IMR-90 (cell line): ENCODE results near the gene RAB20. TPM values are rescaled to one million over a fixed set of nuclear protein-coding genes. Genes with fewer than 3 reads are reported as not detected.

ENCODE experiments used
- ATAC-seq: fragments of 200-7000 bp; cut with Tn5 transposase; 2 replicates; pipeline ENCODE4 v1.9.1; 2020; ENCODE audit warnings: low read depth, mild to moderate bottlenecking, moderate library complexity
- BruUV-seq: library from RNA; stranded (reverse); fragments of 400-500 nt; replicated peaks from 2 replicates; lab custom pipeline; 2021; lab: Mats Ljungman, UMichigan
- CTCF ChIA-PET: fragments of 300-600 bp; formaldehyde crosslinking; extraction: SDS; loops from one replicate; lab custom pipeline; 2021; ENCODE audit warnings: antibody characterized with exemption; lab: Yijun Ruan, JAX
- POLR2A ChIA-PET: fragments of 300-600 bp; sonication (Branson Sonifier 250); formaldehyde crosslinking; loops from one replicate; lab custom pipeline; 2022; ENCODE audit warnings: antibody characterized with exemption; ENCODE audit not compliant: unreplicated experiment; lab: Charles Lee
- DNase-seq: peaks from one replicate; pipeline ENCODE4 v3.0.0; 2013
- H2AFZ ChIP-seq: replicated peaks from 2 replicates; pipeline ENCODE3; 2013; ENCODE audit warnings: low read length, mild to moderate bottlenecking; ENCODE audit not compliant: poor library complexity
- H2AK5ac ChIP-seq: 2 replicates; pipeline ENCODE4 v1.6.1; 2013; ENCODE audit warnings: low read depth, low read length, inconsistent platforms
- H2AK9ac ChIP-seq: replicated peaks from 2 replicates; pipeline ENCODE3; 2013; ENCODE audit warnings: mild to moderate bottlenecking, low read depth, low read length, moderate library complexity; ENCODE audit not compliant: poor library complexity
- H2BK120ac ChIP-seq: 2 replicates; pipeline ENCODE4 v1.6.1; 2013; ENCODE audit warnings: low read depth, low read length, inconsistent platforms
- H2BK15ac ChIP-seq: 3 replicates; pipeline ENCODE4 v1.6.1; 2013; ENCODE audit warnings: low read depth, low read length, inconsistent platforms
- H2BK20ac ChIP-seq: 2 replicates; pipeline ENCODE4 v1.6.1; 2013; ENCODE audit warnings: low read depth, mild to moderate bottlenecking, inconsistent platforms, low read length, moderate library complexity
- H2BK5ac ChIP-seq: 2 replicates; pipeline ENCODE4 v1.6.1; 2013; ENCODE audit warnings: mild to moderate bottlenecking, low read depth, low read length, inconsistent platforms; ENCODE audit not compliant: poor library complexity, severe bottlenecking
- H3K14ac ChIP-seq: replicated peaks from 2 replicates; pipeline ENCODE4 v1.6.1; 2013; ENCODE audit warnings: low read depth, low read length, inconsistent platforms
- H3K18ac ChIP-seq: 2 replicates; pipeline ENCODE4 v1.6.1; 2013; ENCODE audit warnings: low read depth, low read length, control low read depth
- H3K23ac ChIP-seq: 2 replicates; pipeline ENCODE4 v1.6.1; 2013; ENCODE audit warnings: low read depth, low read length, inconsistent platforms
- H3K27ac ChIP-seq: 2 replicates; pipeline ENCODE4 v1.5.1; 2013; ENCODE audit warnings: mild to moderate bottlenecking, control low read depth, low read length; ENCODE audit not compliant: insufficient read depth
- H3K27me3 ChIP-seq: 2 replicates; pipeline ENCODE4 v1.6.1; 2013; ENCODE audit warnings: low read length; ENCODE audit not compliant: control insufficient read depth, insufficient read depth
- H3K36me3 ChIP-seq: 2 replicates; pipeline ENCODE4 v1.6.1; 2013; ENCODE audit warnings: low read length, mixed read lengths; ENCODE audit not compliant: control insufficient read depth, insufficient read depth
- H3K4ac ChIP-seq: 2 replicates; pipeline ENCODE4 v1.6.1; 2013; ENCODE audit warnings: low read depth, low read length, inconsistent platforms
- H3K4me1 ChIP-seq: 2 replicates; pipeline ENCODE4 v1.6.1; 2013; ENCODE audit warnings: low read length, mixed read lengths; ENCODE audit not compliant: control insufficient read depth, insufficient read depth
- H3K4me2 ChIP-seq: 2 replicates; pipeline ENCODE4 v1.6.1; 2013; ENCODE audit warnings: low read depth, mild to moderate bottlenecking, control low read depth, low read length, moderate library complexity
- H3K4me3 ChIP-seq: 2 replicates; pipeline ENCODE4 v1.5.1; 2013; ENCODE audit warnings: low read depth, mild to moderate bottlenecking, control low read depth, low read length, moderate library complexity; ENCODE audit not compliant: insufficient read depth
- H3K56ac ChIP-seq: 2 replicates; pipeline ENCODE4 v1.6.1; 2013; ENCODE audit warnings: low read length, inconsistent platforms; ENCODE audit not compliant: insufficient read depth; ENCODE audit errors: extremely low read depth
- H3K79me1 ChIP-seq, 2 experiments: 2 replicates each; pipeline ENCODE4 v1.6.1; 2013; ENCODE audit warnings: low read length in 2 of 2, inconsistent platforms in 1 of 2, low read depth in 1 of 2
- H3K9ac ChIP-seq: 2 replicates; pipeline ENCODE4 v1.6.1; 2013; ENCODE audit warnings: low read depth, low read length, control low read depth
- H3K9me1 ChIP-seq: 2 replicates; pipeline ENCODE4 v1.6.1; 2013; ENCODE audit warnings: low read length, inconsistent platforms; ENCODE audit not compliant: insufficient read depth
- H3K9me3 ChIP-seq: 2 replicates; pipeline ENCODE4 v1.6.1; 2013; ENCODE audit warnings: low read length; ENCODE audit not compliant: control insufficient read depth, insufficient read depth
- H4K20me1 ChIP-seq: 2 replicates; pipeline ENCODE4 v1.6.1; 2013; ENCODE audit warnings: low read length, inconsistent platforms; ENCODE audit not compliant: insufficient read depth
- H4K5ac ChIP-seq: 2 replicates; pipeline ENCODE4 v1.6.1; 2013; ENCODE audit warnings: mild to moderate bottlenecking, low read depth, low read length, control low read depth
- H4K8ac ChIP-seq, 2 experiments: 2 replicates each; pipeline ENCODE4 v1.6.1; 2013; ENCODE audit warnings: low read depth in 2 of 2, low read length in 2 of 2, control low read depth in 1 of 2, inconsistent platforms in 1 of 2
- H4K91ac ChIP-seq: 2 replicates; pipeline ENCODE4 v1.6.1; 2013; ENCODE audit warnings: low read depth, low read length, inconsistent platforms; ENCODE audit not compliant: insufficient read depth
- BHLHE40 ChIP-seq: fragments of 150-350 bp; IDR thresholded peaks from 2 replicates; pipeline ENCODE4 v1.6.1; 2016; ENCODE audit warnings: mild to moderate bottlenecking, low read depth, low read length
- CEBPB ChIP-seq: IDR thresholded peaks from 2 replicates; pipeline ENCODE4 v1.6.1; 2012; ENCODE audit warnings: low read depth, low read length, improper control_type of control experiment
- CHD1 ChIP-seq: IDR thresholded peaks from 2 replicates; pipeline ENCODE4 v1.6.1; 2012; ENCODE audit warnings: low read depth, low read length, improper control_type of control experiment
- CTCF ChIP-seq: conservative IDR thresholded peaks from 2 replicates; pipeline ENCODE4 v1.5.1; 2012; ENCODE audit warnings: mild to moderate bottlenecking, low read depth, low read length, improper control_type of control experiment
- FOS ChIP-seq: fragments of 150-350 bp; IDR thresholded peaks from 2 replicates; pipeline ENCODE4 v1.6.1; 2016; ENCODE audit warnings: low read depth, low read length
- MAFK ChIP-seq: IDR thresholded peaks from 2 replicates; pipeline ENCODE4 v1.6.1; 2012; ENCODE audit warnings: low read depth, low read length, improper control_type of control experiment
- MAZ ChIP-seq: IDR thresholded peaks from 2 replicates; pipeline ENCODE4 v1.6.1; 2012; ENCODE audit warnings: low read depth, mild to moderate bottlenecking, low read length, improper control_type of control experiment, moderate library complexity, borderline replicate concordance
- MXI1 ChIP-seq: IDR thresholded peaks from 2 replicates; pipeline ENCODE4 v1.6.1; 2012; ENCODE audit warnings: low read depth, mild to moderate bottlenecking, low read length, moderate library complexity, borderline replicate concordance
- NFE2L2 ChIP-seq: fragments of 150-350 bp; IDR thresholded peaks from 2 replicates; pipeline ENCODE4 v1.6.1; 2016; ENCODE audit warnings: low read depth, mild to moderate bottlenecking, low read length
- POLR2A ChIP-seq: IDR thresholded peaks from 2 replicates; pipeline ENCODE4 v1.6.1; 2012; ENCODE audit warnings: mild to moderate bottlenecking, low read depth, low read length
- RAD21 ChIP-seq: IDR thresholded peaks from 2 replicates; pipeline ENCODE4 v1.6.1; 2012; ENCODE audit warnings: low read length, improper control_type of control experiment
- RCOR1 ChIP-seq: IDR thresholded peaks from 2 replicates; pipeline ENCODE4 v1.6.1; 2012; ENCODE audit warnings: mild to moderate bottlenecking, low read length, improper control_type of control experiment; ENCODE audit not compliant: insufficient replicate concordance
- RFX5 ChIP-seq: IDR thresholded peaks from 2 replicates; pipeline ENCODE4 v1.8.0; 2012; ENCODE audit warnings: low read depth, mild to moderate bottlenecking, low read length, moderate library complexity
- SMC3 ChIP-seq: fragments of 150-350 bp; IDR thresholded peaks from 2 replicates; pipeline ENCODE4 v1.6.1; 2016; ENCODE audit warnings: low read depth, mild to moderate bottlenecking, antibody characterized with exemption, low read length, moderate library complexity
- USF2 ChIP-seq: fragments of 150-350 bp; IDR thresholded peaks from 2 replicates; pipeline ENCODE4 v1.6.1; 2017; ENCODE audit warnings: mild to moderate bottlenecking, antibody characterized with exemption, low read length, low read depth
- WGBS, 2 experiments: methylation state at CpG; one replicate each; pipeline versions ENCODE4 v1.1.5 to v1.1.7; 2013; ENCODE audit warnings: missing lambda C conversion rate in 2 of 2; ENCODE audit not compliant: insufficient read length in 1 of 2; ENCODE audit errors: extremely low coverage in 2 of 2; 5-methylcytosine and 5-hydroxymethylcytosine counted together
- dilution Hi-C: fragments of 300-500 bp; cut with HindIII; formaldehyde crosslinking; loops from one replicate; pipeline ENCODE4 v1.14.3; 2018; ENCODE audit warnings: low sequenced_read_pairs; ENCODE audit not compliant: unreplicated experiment
- in situ Hi-C: fragments of 300-500 bp; cut with MboI; formaldehyde crosslinking; loops from 3 replicates; pipeline ENCODE4 v1.14.3; 2019; ENCODE audit warnings: low sequenced_read_pairs, inconsistent platforms, mixed read lengths
- intact Hi-C: fragments of 100-400 bp; cut with micrococcal nuclease; formaldehyde crosslinking; loops from 2 replicates; pipeline ENCODE4 v1.10.0; 2022
- polyA plus RNA-seq, 3 experiments: library from polyadenylated mRNA; depleted of rRNA; stranded (reverse); fragments of >200 nt; gene quantifications; 2 replicates each; pipeline ENCODE4 v1.2.3, GENCODE V29; 2012; ENCODE audit warnings: low replicate concordance in 1 of 3
- total RNA-seq: library from RNA; depleted of rRNA; stranded (reverse); fragments of >200 nt; gene quantifications from 2 replicates; pipeline ENCODE4 v1.2.3, GENCODE V29; 2012
- TF ChIP-seq, protein P1 (sequence below): fragments of 150-350 bp; IDR thresholded peaks from 2 replicates; pipeline ENCODE4 v1.6.1; 2016; ENCODE audit warnings: low read depth, mild to moderate bottlenecking, low read length, moderate library complexity, borderline replicate concordance

RAB20 gene
- total and polyA plus RNA-seq, 2 of the 4 experiments (the other 2 are of a cell fraction) = 3.8 to 5.1 TPM

- H3K36me3 ChIP-seq = no peaks in the 10 kb centered on the region
- H2BK5ac ChIP-seq = no peak overlapping the region
- no CpG with 5 or more reads among the region's 10 CpGs for WGBS, 2 experiments
- no peaks in the 10 kb centered on the region for H4K20me1 ChIP-seq
- TF ChIP-seq CHD1 = no peak
- no peak for TF ChIP-seq POLR2A
- TF ChIP-seq MAFK = no peak
- TF ChIP-seq CEBPB = no peak
- no peak for TF ChIP-seq NFE2L2
- TF ChIP-seq, protein P1, sequence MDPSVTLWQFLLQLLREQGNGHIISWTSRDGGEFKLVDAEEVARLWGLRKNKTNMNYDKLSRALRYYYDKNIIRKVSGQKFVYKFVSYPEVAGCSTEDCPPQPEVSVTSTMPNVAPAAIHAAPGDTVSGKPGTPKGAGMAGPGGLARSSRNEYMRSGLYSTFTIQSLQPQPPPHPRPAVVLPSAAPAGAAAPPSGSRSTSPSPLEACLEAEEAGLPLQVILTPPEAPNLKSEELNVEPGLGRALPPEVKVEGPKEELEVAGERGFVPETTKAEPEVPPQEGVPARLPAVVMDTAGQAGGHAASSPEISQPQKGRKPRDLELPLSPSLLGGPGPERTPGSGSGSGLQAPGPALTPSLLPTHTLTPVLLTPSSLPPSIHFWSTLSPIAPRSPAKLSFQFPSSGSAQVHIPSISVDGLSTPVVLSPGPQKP = no peak
- TF ChIP-seq RAD21 = no peak
- no peak for TF ChIP-seq BHLHE40
- TF ChIP-seq USF2 = no peak
- TF ChIP-seq CTCF = no peak
- TF ChIP-seq FOS = no peak
- TF ChIP-seq MXI1 = no peak
- TF ChIP-seq RFX5 = no peak
- TF ChIP-seq SMC3 = no peak
- TF ChIP-seq RCOR1 = no peak
- no peak for TF ChIP-seq MAZ
- H3K14ac ChIP-seq = no peak overlapping the region
- no peaks in the 10 kb centered on the region for H3K9me1 ChIP-seq
- ATAC-seq = no peak
- H4K5ac ChIP-seq = no peak overlapping the region
- peaks cover 3% of the 10 kb centered on the region; the same call in 1 of the 2 replicates for H3K4me1 ChIP-seq
- in situ Hi-C loops (no loop called here), dilution Hi-C loops (no loop called here), intact Hi-C loops (no loop called here)
- no peak overlapping the region for H4K91ac ChIP-seq
- BruUV-seq = no TSS peak
- no peak overlapping the region for H3K9ac ChIP-seq
- no peak overlapping the region for H3K4me3 ChIP-seq
- H2AK5ac ChIP-seq = no peak overlapping the region
- no peak overlapping the region for H3K56ac ChIP-seq
- no peak overlapping the region for H2BK20ac ChIP-seq
- no peak overlapping the region for H2BK15ac ChIP-seq
- ChIA-PET CTCF (no interaction called here), POLR2A (no interaction called here)
- H3K23ac ChIP-seq = no peak overlapping the region
- no peaks in the 10 kb centered on the region for H3K79me1 ChIP-seq
- H3K18ac ChIP-seq = no peak overlapping the region
- H2AK9ac ChIP-seq = no peak overlapping the region
- peaks cover 4% of the 10 kb centered on the region for H3K9me3 ChIP-seq
- H2AFZ ChIP-seq = no peak overlapping the region
- no peak overlapping the region for H3K4me2 ChIP-seq
- no peak overlapping the region for H2BK120ac ChIP-seq
- H3K27me3 ChIP-seq = peaks cover 55% of the 10 kb centered on the region
- no peak overlapping the region for H3K4ac ChIP-seq
- no peak overlapping the region for H3K27ac ChIP-seq
- no peak for DNase-seq
- no peak overlapping the region for H4K8ac ChIP-seq
These were observed 9.4 kb upstream of the RAB20 start for GRCh38 chr13:110570886-110571285.
